ENCODE results near the gene AFG1L.

- TF ChIP-seq CTCF (conservative IDR thresholded peaks at IDR 0.05): no peak
- TF ChIP-seq ZFX (IDR thresholded peaks at IDR 0.05): no peak
These were observed 265.1 kb downstream of the AFG1L start for GRCh38 chr6:108559884-108560462.

Measured in C4-2B (cell line).